Neuron (in vitro differentiated cells): ENCODE measurements around the gene ZGPAT.

Experiments
- H2AFZ ChIP-seq: one replicate; pipeline ENCODE4 v1.6.1; 2013; ENCODE audit warnings: low read depth, mild to moderate bottlenecking, inconsistent platforms, low read length, moderate library complexity
- H3K27me3 ChIP-seq: one replicate; pipeline ENCODE4 v1.6.1; 2013; ENCODE audit warnings: low read length; ENCODE audit not compliant: insufficient read depth
- H3K36me3 ChIP-seq: one replicate; pipeline ENCODE4 v1.6.1; 2013; ENCODE audit warnings: low read length; ENCODE audit not compliant: insufficient read depth
- H3K4me1 ChIP-seq: one replicate; pipeline ENCODE4 v1.6.1; 2013; ENCODE audit warnings: low read length; ENCODE audit not compliant: insufficient read depth
- H3K4me3 ChIP-seq: 2 replicates; pipeline ENCODE4 v1.5.1; 2013; ENCODE audit warnings: mild to moderate bottlenecking, low read length, moderate library complexity
- H3K9me3 ChIP-seq: one replicate; pipeline ENCODE4 v1.6.1; 2013; ENCODE audit warnings: low read length

ZGPAT gene

GRCh38 chr20:63682384-63683139 lies 25.3 kb upstream of the ZGPAT start:
- Histone ChIP-seq H3K9me3 (no peaks in the 10 kb centered on the region), H2AFZ (no peak overlapping the region), H3K27me3 (no peaks in the 10 kb centered on the region), H3K4me1 (peaks cover 17% of the 10 kb centered on the region), H3K4me3 (no peak overlapping the region), H3K36me3 (peaks cover 28% of the 10 kb centered on the region)

GRCh38 chr20:63685269-63686026 lies 22.4 kb upstream of the ZGPAT start:
- Histone ChIP-seq H3K4me1 (peaks cover 18% of the 10 kb centered on the region), H3K36me3 (peaks cover 8% of the 10 kb centered on the region), H2AFZ (no peak overlapping the region), H3K4me3 (no peak overlapping the region), H3K9me3 (no peaks in the 10 kb centered on the region), H3K27me3 (no peaks in the 10 kb centered on the region)

GRCh38 chr20:63686094-63686491 lies 21.7 kb upstream of the ZGPAT start:
- peaks cover 8% of the 10 kb centered on the region for H3K36me3 ChIP-seq
- H3K9me3 ChIP-seq: no peaks in the 10 kb centered on the region
- H2AFZ ChIP-seq: no peak overlapping the region
- peaks cover 18% of the 10 kb centered on the region for H3K4me1 ChIP-seq
- no peak overlapping the region for H3K4me3 ChIP-seq
- no peaks in the 10 kb centered on the region for H3K27me3 ChIP-seq

- H3K9me3 ChIP-seq: no peaks in the 10 kb centered on the region
These were observed 21.1 kb upstream of the ZGPAT start for GRCh38 chr20:63686492-63687321.

GRCh38 chr20:63687419-63688178 lies 20.2 kb upstream of the ZGPAT start:
- no peaks in the 10 kb centered on the region for H3K9me3 ChIP-seq
- peaks cover 1% of the 10 kb centered on the region for H3K36me3 ChIP-seq
- peaks cover 18% of the 10 kb centered on the region for H3K4me1 ChIP-seq
- H3K27me3 ChIP-seq: no peaks in the 10 kb centered on the region
- H3K4me3 ChIP-seq: no peak overlapping the region
- H2AFZ ChIP-seq: no peak overlapping the region

More at GRCh38 chr20:63686492-63687321, 21.1 kb upstream of the ZGPAT start:
- H3K36me3 ChIP-seq: peaks cover 7% of the 10 kb centered on the region
- no peak overlapping the region for H3K4me3 ChIP-seq
- no peaks in the 10 kb centered on the region for H3K27me3 ChIP-seq
- H3K4me1 ChIP-seq: peaks cover 18% of the 10 kb centered on the region
- H2AFZ ChIP-seq: no peak overlapping the region

GRCh38 chr20:63688228-63689045 lies 19.4 kb upstream of the ZGPAT start:
- Histone ChIP-seq H3K9me3 (no peaks in the 10 kb centered on the region), H3K36me3 (no peaks in the 10 kb centered on the region), H2AFZ (no peak overlapping the region), H3K27me3 (no peaks in the 10 kb centered on the region), H3K4me3 (no peak overlapping the region), H3K4me1 (peaks cover 18% of the 10 kb centered on the region)

GRCh38 chr20:63689046-63690002 lies 18.5 kb upstream of the ZGPAT start:
- H3K4me1 ChIP-seq: peaks cover 18% of the 10 kb centered on the region
- no peak overlapping the region for H3K4me3 ChIP-seq
- H3K27me3 ChIP-seq: no peaks in the 10 kb centered on the region
- H2AFZ ChIP-seq: no peak overlapping the region
- H3K9me3 ChIP-seq: no peaks in the 10 kb centered on the region
- peaks cover 5% of the 10 kb centered on the region for H3K36me3 ChIP-seq

GRCh38 chr20:63690003-63690897 lies 17.6 kb upstream of the ZGPAT start:
- Histone ChIP-seq H3K36me3 (peaks cover 8% of the 10 kb centered on the region), H2AFZ (no peak overlapping the region), H3K9me3 (no peaks in the 10 kb centered on the region), H3K27me3 (no peaks in the 10 kb centered on the region), H3K4me1 (peaks cover 18% of the 10 kb centered on the region), H3K4me3 (no peak overlapping the region)

- peaks cover 8% of the 10 kb centered on the region for H3K36me3 ChIP-seq
- no peaks in the 10 kb centered on the region for H3K27me3 ChIP-seq
- H3K9me3 ChIP-seq: no peaks in the 10 kb centered on the region
- no peak overlapping the region for H3K4me3 ChIP-seq
- no peak overlapping the region for H2AFZ ChIP-seq
- H3K4me1 ChIP-seq: peaks cover 15% of the 10 kb centered on the region
These were observed 16.7 kb upstream of the ZGPAT start for GRCh38 chr20:63690898-63691710.
